AG08395 (cell line): Measurements from ENCODE around the gene GPR78.

ENCODE experiments used
- DNase-seq: peaks from one replicate; pipeline ENCODE4 v3.0.0; 2012; ENCODE audit warnings: mixed read lengths, low spot score

The GPR78 gene, protein sequence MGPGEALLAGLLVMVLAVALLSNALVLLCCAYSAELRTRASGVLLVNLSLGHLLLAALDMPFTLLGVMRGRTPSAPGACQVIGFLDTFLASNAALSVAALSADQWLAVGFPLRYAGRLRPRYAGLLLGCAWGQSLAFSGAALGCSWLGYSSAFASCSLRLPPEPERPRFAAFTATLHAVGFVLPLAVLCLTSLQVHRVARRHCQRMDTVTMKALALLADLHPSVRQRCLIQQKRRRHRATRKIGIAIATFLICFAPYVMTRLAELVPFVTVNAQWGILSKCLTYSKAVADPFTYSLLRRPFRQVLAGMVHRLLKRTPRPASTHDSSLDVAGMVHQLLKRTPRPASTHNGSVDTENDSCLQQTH

DNA sequence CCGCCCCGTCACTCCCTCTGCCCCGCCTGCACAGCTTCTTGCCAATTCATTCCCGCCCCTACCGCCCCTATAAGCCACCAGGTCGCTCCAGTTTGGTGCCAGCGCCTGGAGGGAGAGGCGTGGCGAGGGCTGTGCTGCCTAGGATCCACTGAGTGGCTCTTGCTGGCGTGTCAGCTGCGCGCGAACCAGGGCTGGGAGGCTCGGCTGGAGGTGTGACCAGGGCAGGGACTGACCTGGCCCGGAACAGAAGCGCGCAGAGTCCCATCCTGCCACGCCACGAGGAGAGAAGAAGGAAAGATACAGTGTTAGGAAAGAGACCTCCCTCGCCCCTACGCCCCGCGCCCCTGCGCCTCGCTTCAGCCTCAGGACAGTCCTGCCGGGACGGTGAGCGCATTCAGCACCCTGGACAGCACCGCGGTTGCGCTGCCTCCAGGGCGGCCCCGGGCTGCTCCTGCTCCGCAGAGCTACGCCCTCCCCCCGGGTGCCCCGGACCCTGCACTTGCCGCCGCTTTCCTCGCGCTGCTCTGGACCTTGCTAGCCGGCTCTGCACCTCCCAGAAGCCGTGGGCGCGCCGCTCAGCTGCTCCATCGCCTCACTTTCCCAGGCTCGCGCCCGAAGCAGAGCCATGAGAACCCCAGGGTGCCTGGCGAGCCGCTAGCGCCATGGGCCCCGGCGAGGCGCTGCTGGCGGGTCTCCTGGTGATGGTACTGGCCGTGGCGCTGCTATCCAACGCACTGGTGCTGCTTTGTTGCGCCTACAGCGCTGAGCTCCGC lies at the start of gene GPR78:
Gene GPR78 (plus strand): TSS at position 72 of the 773 bp plus-strand sequence. CDS start 591 bp downstream, at position 663.
- peak; percentile 69 for DNase-seq

DNA sequence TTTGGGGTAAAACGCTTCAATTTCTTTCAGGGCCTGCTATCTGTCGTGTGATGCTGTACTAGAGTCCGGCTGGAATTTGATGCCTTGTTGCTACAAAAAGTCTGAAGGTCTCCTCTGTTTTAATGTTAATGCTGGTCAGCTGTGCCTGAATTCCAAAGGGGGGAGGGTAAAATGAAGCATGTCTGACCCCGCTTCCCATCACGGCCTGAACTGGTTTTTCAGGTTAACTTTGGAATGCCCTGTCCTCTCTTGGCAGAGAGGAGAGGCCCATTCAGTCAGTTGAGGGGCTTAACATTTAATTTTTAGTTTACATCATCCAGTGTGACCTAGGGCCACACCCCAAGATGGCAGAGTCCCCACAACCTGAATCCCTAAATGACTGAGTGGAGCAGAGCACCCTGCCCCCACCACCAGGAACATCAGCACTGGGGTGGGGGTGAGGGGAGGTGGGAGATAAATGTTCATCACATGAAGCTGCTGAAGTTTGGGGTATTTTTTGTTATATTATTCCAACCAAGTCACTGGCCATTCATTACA lies 47.9 kb upstream of the GPR78 start:
- DNase-seq = no peak

DNA sequence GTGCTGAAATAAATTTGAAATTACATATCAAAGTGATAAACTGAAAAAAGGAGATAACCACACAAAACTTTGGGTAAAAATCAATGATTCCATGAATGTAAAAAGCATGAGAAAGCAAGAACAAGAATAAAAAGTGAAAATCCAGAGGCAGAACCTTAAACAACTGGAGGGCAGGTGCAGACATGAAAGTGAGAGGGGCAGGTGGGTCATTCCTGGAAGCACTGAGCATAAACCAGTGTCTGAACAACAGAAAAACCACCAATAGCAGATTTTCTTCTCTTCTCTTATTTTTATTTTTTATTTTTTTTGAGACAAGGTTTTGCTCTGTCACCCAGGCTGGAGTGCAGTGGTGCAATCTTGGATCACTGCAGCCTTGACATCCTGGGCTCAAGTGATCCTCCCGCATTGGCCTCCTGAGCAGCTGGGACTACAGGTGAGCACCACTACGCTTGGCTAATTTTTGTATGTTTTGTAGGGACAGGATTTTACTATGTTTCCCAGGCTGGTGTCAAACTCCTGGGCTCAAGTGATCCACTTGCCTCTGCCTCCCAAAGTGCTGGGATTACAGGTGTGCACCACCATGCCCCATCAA lies 46.8 kb upstream of the GPR78 start:
- no peak for DNase-seq

DNA sequence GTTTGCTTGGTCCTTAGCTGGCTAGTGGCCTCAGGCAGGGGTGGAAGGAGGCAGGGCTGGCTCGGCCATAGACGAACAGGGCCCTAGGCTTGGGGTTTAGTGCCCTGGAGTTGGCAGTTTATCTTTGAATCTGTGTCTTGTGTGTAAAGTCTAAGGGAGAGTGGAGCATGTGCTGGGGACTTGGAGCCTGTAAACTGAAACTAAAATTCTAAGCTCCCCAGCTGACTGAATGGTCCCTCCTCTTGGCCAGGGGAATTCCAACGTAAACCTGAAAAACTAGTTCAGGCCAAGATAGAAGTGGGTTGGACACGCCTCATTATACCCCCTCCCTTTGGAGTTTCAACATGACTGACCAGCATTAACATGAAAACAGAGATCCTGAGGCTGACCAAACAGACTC lies 46.1 kb upstream of the GPR78 start:
- no peak for DNase-seq

DNA sequence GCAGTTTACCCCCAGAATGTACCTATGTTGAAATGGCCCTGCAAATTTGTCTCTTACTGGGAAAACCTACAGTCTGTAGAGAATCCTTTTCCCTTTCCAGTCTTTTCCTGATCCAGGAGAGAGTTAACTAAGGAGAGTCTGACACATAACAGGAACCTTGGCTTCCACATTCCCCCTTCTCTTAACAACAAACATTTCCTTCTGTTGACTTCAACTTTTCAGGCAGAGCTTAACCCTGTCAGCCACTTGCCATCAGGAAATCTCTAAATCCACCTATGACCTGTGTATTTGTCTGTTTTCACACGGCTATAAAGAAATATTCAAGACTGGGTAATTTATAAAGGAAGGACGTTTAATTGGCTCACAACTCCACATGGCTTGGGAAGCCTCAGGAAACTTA lies 45.6 kb upstream of the GPR78 start:
- DNase-seq = no peak

DNA sequence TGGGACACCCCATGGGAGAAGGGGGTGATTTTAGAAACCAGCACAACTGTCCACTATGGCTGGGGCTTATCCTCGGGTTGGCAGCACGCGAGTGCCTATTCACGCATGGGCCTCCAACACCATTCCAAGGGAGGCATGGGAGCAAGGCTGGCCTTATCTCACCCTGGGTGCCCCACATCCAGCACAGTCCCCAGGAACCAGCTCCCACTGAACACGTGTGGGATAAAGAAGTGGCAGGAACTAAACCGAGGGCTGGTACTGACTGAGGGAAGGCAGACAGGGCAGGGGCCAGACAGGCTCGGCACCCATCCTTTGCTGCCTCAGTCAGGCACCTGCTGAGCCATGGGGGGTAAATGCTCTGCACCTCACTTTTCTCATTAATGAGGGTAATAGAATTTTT lies 43.7 kb upstream of the GPR78 start:
- no peak for DNase-seq

DNA sequence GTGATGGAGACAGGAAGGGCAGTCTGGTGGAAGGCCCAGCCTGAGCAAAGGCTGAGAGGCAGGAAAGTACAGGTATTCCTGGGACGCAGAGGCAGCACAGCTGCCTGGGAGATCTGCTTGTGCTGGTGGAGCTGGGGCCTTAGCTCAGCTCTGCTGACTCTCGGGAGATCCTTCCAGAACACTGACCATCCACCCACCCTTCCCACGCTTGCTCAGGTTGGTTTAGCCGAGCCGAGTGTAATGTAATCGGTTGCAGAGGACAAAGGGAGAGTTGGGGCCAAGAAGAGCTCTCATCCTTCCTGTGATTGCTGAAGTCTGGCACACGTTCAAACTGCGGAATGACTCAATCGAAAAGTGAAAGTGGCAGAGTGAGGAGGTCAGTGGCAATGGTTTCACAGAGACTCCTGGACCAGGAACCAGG lies 43.1 kb upstream of the GPR78 start:
- DNase-seq = peak; percentile 89

DNA sequence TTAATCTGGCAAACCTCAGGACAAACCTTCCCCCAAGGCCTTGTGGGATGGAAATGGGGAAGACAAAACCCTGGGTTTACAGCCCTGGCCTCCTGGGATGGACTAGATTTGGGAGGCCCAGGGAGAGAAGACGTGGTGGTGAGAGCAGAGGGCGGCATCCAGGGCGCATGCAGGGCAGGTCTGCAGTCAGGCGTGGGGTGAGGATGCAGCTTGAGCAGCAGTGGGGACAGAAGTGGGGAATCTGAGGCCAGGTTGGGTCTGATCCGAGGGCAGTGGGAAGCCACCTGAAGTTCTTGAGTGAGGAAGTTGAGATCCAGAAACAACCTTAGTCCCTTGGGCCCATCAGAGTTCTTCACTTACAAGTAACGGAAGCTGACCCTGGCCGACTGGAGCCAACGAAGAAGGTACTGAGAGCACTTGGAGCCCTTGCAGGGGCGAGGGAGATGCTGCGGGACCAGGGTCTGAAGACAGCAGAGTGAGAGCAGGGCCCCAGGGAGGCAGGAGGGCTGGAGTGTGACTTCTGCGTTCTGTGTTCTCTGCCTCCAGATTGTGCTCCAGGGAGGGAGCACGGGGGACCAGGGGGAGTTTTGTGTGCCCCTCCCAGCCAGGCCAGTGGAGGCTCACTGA lies 42.0 kb upstream of the GPR78 start:
- no peak for DNase-seq

DNA sequence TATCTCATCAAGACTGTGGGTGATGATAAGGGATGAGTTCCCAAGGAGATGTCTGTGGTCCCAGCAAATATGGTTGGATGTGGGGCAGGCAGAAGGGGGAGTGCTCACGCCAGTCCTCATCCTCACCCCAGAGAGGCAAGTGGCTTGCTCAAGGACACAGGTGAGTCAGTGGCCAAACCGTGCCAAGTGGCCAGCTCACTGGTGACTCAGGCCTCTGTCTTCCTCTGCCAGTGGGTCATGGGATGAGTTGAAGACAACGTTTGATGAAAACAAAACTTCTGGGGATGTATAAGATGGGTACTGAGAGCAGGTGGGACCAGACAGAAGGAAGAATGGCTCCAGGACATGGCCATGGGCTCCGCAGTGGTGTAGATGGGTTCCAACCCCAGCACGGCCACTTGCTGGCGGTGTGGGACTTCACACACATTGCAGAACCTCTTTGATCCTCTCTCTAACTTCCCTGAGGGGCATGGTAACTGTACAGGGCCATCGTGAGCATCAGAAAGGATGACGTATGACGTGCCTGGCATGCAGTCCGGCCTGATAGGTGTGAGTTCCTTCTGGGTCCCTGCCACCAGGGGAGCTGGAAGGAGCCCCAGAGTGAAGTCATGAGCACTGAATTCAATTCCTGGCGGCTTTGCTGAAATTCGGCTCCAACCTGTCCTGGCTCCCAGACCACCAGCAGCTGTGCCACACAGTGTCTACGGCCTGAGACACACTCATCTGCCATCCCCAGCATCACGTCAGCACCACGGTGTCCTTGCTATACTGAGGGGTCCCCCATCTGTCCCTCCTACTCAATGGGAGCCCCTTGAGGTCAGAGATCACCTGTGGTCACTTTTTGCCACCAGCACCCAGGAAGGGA lies 41.3 kb upstream of the GPR78 start:
- peak; percentile 79 for DNase-seq

DNA sequence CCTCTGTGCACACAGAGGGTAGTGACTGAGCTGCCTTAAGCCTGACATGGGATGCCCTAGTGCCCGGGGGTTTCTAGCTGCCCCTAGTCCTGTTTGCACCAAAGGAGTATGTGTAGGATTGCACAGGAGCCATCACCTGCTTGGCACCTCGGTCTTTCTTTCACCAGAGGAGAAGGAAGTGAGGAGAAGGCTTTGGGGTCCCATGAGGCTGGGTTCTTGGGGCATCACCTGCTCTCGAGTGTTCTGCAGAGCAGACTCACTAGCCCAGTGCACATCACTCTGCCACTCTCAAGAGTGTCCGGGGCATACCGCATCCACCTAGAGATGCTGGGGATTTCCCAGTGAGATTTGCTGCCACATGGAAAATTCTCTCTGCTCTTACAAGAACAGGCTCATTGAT lies 40.5 kb upstream of the GPR78 start:
- DNase-seq = no peak

DNA sequence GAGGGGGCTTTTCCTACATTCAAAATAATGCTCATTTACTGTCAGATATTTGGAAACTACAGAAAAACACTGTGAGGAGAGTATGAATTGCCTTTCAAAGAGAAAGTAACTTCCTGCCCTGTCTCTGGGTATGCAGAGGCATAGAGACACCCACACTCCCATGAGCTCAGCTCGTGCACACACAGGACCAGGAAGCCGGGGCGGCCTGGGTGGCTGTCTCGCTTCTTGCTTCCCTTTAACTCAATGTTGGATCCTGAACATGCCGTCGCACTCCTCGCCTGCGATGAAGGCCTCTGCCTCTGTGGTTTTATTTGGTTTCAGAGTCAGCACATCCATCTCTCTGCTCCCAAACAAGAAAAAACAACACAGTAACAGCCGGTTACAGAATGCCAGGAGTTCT lies 40.1 kb upstream of the GPR78 start:
- DNase-seq = no peak

DNA sequence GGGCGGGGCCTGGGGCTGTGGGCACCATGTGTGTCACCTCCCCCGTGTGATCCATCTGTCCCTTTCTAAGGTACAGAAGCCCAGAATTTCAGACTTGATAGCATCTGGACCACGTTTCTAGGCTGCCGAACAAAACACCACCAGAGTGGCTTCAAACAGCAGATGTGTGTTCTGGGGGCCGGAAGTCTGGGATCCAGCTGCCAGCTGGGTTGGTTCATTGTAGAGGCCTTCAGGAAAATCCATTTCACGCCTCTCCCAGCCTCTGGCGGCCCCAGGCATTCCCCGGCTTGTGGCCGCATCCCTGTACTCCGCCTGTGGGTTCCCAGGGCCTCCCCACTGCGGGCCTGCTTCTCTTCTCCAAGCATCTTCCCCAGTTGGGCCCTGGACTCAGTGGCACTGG lies 39.6 kb upstream of the GPR78 start:
- DNase-seq = no peak

DNA sequence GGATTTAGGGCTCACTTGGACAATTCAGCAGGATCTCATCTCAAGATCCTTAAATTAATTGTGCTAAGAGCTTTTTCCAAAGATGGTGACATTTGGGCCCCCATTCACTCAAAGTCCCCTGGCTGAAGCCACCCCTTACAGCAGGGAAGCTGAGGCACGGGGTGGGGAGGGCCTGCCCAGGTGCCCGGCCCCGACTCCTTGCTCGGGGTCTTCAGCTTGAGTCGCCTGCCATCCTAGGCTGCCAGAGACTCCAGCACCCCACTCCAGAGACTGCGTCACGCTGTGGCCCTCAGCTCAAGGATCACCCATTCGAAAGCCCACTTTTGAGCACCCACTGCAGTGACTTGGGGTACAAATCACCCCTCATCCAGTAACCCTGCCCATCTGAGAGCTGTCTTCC lies 39.2 kb upstream of the GPR78 start:
- DNase-seq = no peak

DNA sequence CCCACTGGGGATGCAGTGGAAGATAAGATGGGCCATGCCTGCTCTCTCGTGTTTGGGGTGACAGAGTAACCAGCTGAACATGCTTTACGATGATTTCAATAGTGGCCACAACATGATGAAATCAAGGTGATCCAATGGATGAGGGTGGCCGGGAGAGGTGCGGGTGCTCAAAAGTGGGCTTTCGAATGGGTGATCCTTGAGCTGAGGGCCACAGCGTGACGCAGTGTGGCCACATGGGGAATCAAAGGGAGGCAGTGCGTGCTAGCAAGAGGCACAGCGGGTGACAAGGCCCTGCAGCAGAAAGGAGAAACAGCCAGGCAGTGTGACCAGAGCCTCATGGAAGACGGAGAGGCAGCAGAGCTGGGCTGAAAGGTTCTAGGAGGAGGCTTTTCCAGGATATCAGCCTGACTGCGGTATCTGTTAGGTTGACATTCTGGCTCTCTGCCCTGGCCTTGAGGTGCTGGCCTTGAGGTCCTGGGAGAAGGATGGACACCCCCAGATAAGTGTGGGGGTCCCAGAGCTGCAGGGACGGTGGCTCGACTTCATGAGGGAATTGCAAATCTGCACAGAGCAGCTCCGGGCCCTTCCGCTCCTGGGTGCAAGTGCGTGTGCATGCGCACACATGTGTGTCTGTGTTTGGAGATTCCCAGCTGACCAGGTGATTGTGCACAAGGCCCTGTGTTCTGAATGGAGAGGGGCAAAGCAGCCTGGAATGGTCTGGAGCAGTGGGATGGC lies 38.0 kb upstream of the GPR78 start:
- no peak for DNase-seq

DNA sequence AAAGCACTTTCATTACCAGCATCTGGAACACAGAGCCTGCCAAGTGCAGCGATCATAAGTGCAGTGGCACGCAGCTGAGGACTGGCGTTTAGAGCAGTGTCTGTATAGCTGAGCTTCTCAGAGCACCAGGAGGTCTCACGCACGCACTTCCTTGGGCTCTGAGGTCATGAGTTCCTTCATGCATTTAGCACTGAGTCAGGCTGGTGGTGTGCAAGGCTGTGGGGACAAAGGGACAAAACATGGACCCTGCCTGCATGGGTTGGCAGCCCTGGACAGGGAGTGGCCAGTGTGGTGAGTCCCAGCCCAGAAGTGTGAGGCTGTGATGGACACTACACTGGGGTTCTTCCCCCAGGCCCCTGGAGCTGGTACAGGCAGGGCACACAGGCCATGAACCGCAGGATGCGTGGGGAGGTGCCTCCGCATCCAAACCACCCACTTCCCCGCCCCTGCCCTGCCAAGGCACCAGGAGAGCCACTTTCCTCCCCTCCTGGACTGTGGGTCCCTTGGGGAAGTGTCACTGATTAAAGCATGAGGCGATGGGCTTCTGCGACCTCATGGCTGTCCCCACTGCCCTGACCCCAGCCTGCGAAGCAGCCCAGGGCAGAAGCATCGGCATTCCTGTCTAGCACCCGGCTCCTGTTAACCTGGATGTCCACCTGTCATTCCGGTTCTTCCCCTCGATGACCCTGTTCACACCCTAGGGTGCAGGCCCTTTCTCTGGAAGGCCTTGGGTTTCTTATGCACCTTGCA lies 37.2 kb upstream of the GPR78 start:
- peak; percentile 67 for DNase-seq

DNA sequence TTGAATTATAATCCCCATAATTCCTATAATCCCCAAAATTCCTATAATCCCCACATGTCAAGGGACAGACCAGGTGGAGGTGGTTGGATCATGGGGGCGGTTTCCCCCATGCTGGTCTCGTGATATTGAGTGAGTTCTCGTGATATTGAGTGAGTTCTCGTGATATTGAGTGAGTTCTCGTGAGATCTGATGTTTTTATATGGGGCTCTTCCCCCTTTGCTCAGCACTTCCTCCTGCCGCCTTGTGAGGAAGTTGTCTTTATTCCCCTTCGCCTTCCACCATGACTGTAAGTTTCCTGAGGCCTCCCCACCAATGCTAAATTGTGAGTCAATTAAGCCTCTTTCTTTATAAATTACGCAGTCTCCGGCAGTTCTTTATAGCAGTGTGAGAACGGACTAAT lies 36.6 kb upstream of the GPR78 start:
- no peak for DNase-seq

DNA sequence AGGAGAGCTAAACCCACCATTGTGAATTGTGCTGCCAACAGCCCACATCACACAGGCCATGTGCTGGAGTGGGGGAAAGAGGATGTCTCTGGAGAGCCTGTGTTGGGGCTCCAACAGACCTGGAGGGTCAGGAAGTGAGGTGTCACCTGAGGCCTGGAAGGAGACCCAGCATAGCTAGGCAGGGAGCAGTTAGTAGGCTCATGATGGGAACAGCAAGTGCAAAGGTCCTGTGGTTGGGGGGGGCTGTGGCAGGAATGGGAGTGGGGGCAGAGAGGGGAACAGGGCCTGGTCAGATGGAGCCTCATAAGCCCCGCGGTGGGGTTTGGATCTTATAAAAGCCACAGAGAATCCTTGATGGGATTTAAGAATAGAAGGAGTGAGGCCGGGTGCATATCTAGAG lies 35.9 kb upstream of the GPR78 start:
- DNase-seq = no peak

DNA sequence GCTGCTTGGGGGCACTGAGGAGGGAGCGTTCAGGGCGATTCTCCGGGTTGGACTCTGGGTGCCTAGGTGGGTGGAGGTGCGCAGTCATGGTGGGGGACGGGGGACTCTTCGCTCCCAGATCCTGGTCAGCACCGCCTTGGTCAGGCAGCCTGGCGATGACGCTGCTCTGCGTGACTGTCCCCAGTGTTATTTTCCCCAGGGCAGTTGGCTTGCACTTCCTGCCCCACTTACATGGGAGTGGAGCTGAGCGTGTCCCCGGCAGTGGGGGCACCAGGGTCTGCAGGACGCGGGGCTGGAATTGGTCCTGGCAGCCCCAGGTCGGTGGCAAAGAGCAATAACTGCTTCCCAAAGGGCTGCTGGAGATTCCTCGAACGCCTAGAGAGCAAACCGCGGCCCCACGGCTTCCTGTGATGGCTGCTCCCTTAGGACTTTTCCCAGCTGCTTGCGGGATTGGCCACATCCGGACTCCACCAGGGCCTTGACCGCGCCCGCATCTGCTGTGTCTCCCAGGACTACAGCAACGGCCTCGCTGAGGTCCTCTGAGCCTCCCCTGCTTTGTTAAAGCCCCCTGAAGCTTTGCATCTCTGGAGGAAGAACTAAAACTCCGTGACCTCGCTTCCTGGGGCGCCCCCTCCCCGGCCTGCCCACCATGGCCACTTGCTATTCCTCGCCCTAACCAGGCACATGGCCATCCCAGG lies 35.3 kb upstream of the GPR78 start:
- DNase-seq = peak; percentile 71

DNA sequence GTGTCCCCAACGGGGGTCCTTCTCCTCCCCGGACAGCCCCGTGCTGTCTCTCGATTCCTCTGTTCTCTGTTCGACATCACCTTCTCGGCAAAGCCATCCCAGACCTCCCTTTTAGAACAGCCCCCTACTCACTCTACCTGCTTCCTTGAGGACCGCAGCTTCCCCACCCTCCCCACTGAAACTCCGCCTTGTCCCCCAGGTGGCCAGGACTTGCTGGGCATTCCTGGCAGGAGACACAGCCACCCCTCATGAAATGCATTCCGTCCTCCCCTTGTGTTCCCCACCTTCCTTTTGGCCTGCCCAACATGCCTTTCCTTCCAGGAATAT lies 34.8 kb upstream of the GPR78 start:
- no peak for DNase-seq

DNA sequence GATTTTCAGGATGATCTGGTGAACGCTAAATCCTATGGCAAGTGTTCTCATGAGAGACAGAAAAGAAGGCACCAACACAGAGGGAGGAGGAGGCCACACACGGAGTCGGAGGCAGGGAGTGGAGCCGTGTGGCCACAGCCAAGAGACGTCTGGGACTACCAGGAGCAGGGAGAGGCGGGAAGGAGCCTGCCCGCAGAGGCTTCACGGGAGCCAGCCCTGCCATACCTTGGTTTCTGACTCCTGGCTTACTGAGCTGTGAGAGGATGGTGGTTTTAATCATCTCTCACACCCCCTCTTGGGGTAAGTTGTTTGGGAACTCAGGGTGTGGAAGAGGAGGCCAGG lies 33.5 kb upstream of the GPR78 start:
- no peak for DNase-seq
